ENCODE measurements around the gene RNASE11.
"Not testable (repeated sequence)": the region's sequence is repeated elsewhere in the genome, so short reads cannot be mapped to it uniquely, and the experiment has no call there.

Gene RNASE11

GRCh38 chr14:20626274-20626673 is 38.5 kb upstream of the RNASE11 start:
- FAIRE-seq, result no peak
- no peak for DNase-seq (ENCODE audit: insufficient read length, low spot score)
- TF ChIP-seq SPI1 (IDR thresholded peaks at IDR 0.05; ENCODE audit: low read depth, low read length), result no peak

- FAIRE-seq, result peak; percentile 79
- TF ChIP-seq SPI1 (IDR thresholded peaks at IDR 0.05; ENCODE audit: low read depth, low read length) (no peak), POLR2AphosphoS5 (IDR thresholded peaks at IDR 0.05; ENCODE audit: low read depth, low read length) (no peak), TAF1 (IDR thresholded peaks at IDR 0.05; ENCODE audit: low read depth, low read length) (no peak), PAX5 (IDR thresholded peaks at IDR 0.05; ENCODE audit: insufficient read depth, low read length, severe bottlenecking) (no peak), POLR2A (IDR thresholded peaks at IDR 0.05; ENCODE audit: low read depth, low read length) (no peak), POU2F2 (IDR thresholded peaks at IDR 0.05; ENCODE audit: low read depth, low read length) (no peak)
- no peak for DNase-seq (ENCODE audit: insufficient read length, low spot score)
Measured at GRCh38 chr14:20624495-20625070, 36.8 kb upstream of the RNASE11 start.

GRCh38 chr14:20623798-20624197 is 36.0 kb upstream of the RNASE11 start:
- DNase-seq (ENCODE audit: insufficient read length, low spot score), result no peak
- FAIRE-seq, result peak; percentile 38
- TF ChIP-seq POU2F2 (IDR thresholded peaks at IDR 0.05; ENCODE audit: low read depth, low read length) (no peak), SPI1 (IDR thresholded peaks at IDR 0.05; ENCODE audit: low read depth, low read length) (peak; percentile 35)

GRCh38 chr14:20622816-20623291 is 35.1 kb upstream of the RNASE11 start:
- FAIRE-seq, result no peak
- TF ChIP-seq POU2F2 (IDR thresholded peaks at IDR 0.05; ENCODE audit: low read depth, low read length) (no peak), TAF1 (IDR thresholded peaks at IDR 0.05; ENCODE audit: low read depth, low read length) (no peak)
- DNase-seq (ENCODE audit: insufficient read length, low spot score), result no peak

GRCh38 chr14:20620798-20621478 is 33.1 kb upstream of the RNASE11 start:
- DNase-seq (ENCODE audit: insufficient read length, low spot score) (no peak), FAIRE-seq (no peak)
- TF ChIP-seq POLR2AphosphoS5 (IDR thresholded peaks at IDR 0.05; ENCODE audit: low read depth, low read length) (no peak), POU2F2 (IDR thresholded peaks at IDR 0.05; ENCODE audit: low read depth, low read length) (no peak), PAX5 (IDR thresholded peaks at IDR 0.05; ENCODE audit: insufficient read depth, low read length, severe bottlenecking) (no peak), SPI1 (IDR thresholded peaks at IDR 0.05; ENCODE audit: low read depth, low read length) (no peak), TAF1 (IDR thresholded peaks at IDR 0.05; ENCODE audit: low read depth, low read length) (no peak), POLR2A (IDR thresholded peaks at IDR 0.05; ENCODE audit: low read depth, low read length) (no peak)

GRCh38 chr14:20619688-20620087 is 31.9 kb upstream of the RNASE11 start:
- not testable (repeated sequence) for FAIRE-seq; DNase-seq (ENCODE audit: insufficient read length, low spot score)

GRCh38 chr14:20618271-20618749 is 30.5 kb upstream of the RNASE11 start:
- FAIRE-seq, result peak; percentile 26
- no peak for TF ChIP-seq SPI1 (IDR thresholded peaks at IDR 0.05; ENCODE audit: low read depth, low read length)
- no peak for TF ChIP-seq POU2F2 (IDR thresholded peaks at IDR 0.05; ENCODE audit: low read depth, low read length)
- no peak for DNase-seq (ENCODE audit: insufficient read length, low spot score)

GRCh38 chr14:20617138-20618003 is 29.6 kb upstream of the RNASE11 start:
- no peak for DNase-seq (ENCODE audit: insufficient read length, low spot score)
- peak; percentile 49; the same call in 1 of the 2 replicates for TF ChIP-seq POLR2A (IDR thresholded peaks at IDR 0.05; ENCODE audit: low read depth, low read length)
- no peak for TF ChIP-seq PAX5 (IDR thresholded peaks at IDR 0.05; ENCODE audit: insufficient read depth, low read length, severe bottlenecking)
- 0 out of 2 replicates have a peak, but pooled peaks have one; percentile 21 for TF ChIP-seq POLR2AphosphoS5 (IDR thresholded peaks at IDR 0.05; ENCODE audit: low read depth, low read length)
- FAIRE-seq, result no peak

- TF ChIP-seq POLR2A (IDR thresholded peaks at IDR 0.05; ENCODE audit: low read depth, low read length), result no peak
- TF ChIP-seq SPI1 (IDR thresholded peaks at IDR 0.05; ENCODE audit: low read depth, low read length), result no peak
- TF ChIP-seq POLR2AphosphoS5 (IDR thresholded peaks at IDR 0.05; ENCODE audit: low read depth, low read length), result no peak
- TF ChIP-seq PAX5 (IDR thresholded peaks at IDR 0.05; ENCODE audit: insufficient read depth, low read length, severe bottlenecking), result no peak
- no peak for TF ChIP-seq POU2F2 (IDR thresholded peaks at IDR 0.05; ENCODE audit: low read depth, low read length)
- no peak for TF ChIP-seq TAF1 (IDR thresholded peaks at IDR 0.05; ENCODE audit: low read depth, low read length)
- DNase-seq (ENCODE audit: insufficient read length, low spot score) (no peak), FAIRE-seq (no peak)
Measured at GRCh38 chr14:20615996-20616395, 28.2 kb upstream of the RNASE11 start.

- TF ChIP-seq SPI1 (IDR thresholded peaks at IDR 0.05; ENCODE audit: low read depth, low read length) (no peak), TAF1 (IDR thresholded peaks at IDR 0.05; ENCODE audit: low read depth, low read length) (no peak), POLR2AphosphoS5 (IDR thresholded peaks at IDR 0.05; ENCODE audit: low read depth, low read length) (no peak), PAX5 (IDR thresholded peaks at IDR 0.05; ENCODE audit: insufficient read depth, low read length, severe bottlenecking) (no peak), POLR2A (IDR thresholded peaks at IDR 0.05; ENCODE audit: low read depth, low read length) (no peak), POU2F2 (IDR thresholded peaks at IDR 0.05; ENCODE audit: low read depth, low read length) (no peak)
- FAIRE-seq, result no peak
- DNase-seq (ENCODE audit: insufficient read length, low spot score), result no peak
Measured at GRCh38 chr14:20614038-20614840, 26.4 kb upstream of the RNASE11 start.
